Endothelial cell of umbilical vein (primary cell): ENCODE data around the gene MGLL. TPM values are rescaled to one million over a fixed set of nuclear protein-coding genes. Genes with fewer than 3 reads are reported as not detected.

Source experiments
- BruUV-seq: library from RNA; stranded (reverse); fragments of 400-500 nt; replicated peaks from 2 replicates; lab custom pipeline; 2021; lab: Mats Ljungman, UMichigan
- CTCF ChIA-PET: fragments of 300-600, 350-600 bp; sonication (Branson Sonifier 250); formaldehyde crosslinking; loops from one replicate; lab custom pipeline; 2021; ENCODE audit warnings: antibody characterized with exemption, inconsistent platforms; lab: Charles Lee
- POLR2A ChIA-PET: fragments of 300-600, 350-600 bp; sonication (Branson Sonifier 250); formaldehyde crosslinking; loops from one replicate; lab custom pipeline; 2021; ENCODE audit warnings: antibody characterized with exemption, inconsistent platforms; lab: Charles Lee
- DNase-seq: peaks from one replicate; pipeline ENCODE4 v3.0.0-alpha.2; 2011; ENCODE audit warnings: low read depth, low spot score
- FAIRE-seq: peaks from 2 replicates; lab custom pipeline; 2011; peaks lifted over from hg19 to GRCh38; lab: Jason Lieb, UNC
- H2AFZ ChIP-seq: 2 replicates; pipeline ENCODE4 v1.6.0; 2012; ENCODE audit warnings: low read depth, low read length, control low read depth, inconsistent platforms
- H3K27ac ChIP-seq: 2 replicates; pipeline ENCODE4 v1.5.1; 2011; ENCODE audit warnings: low read depth, mild to moderate bottlenecking, control low read depth, low read length, moderate library complexity; ENCODE audit not compliant: insufficient read depth
- H3K27me3 ChIP-seq, 2 experiments: 2 replicates each; pipeline versions ENCODE4 v1.6.0 to v1.6.1; 2011; ENCODE audit warnings: low read length in 2 of 2, mixed read lengths in 1 of 2; ENCODE audit not compliant: control insufficient read depth in 2 of 2, insufficient read depth in 2 of 2
- H3K36me3 ChIP-seq, 2 experiments: 2 replicates in 1 of 2; 3 replicates in 1 of 2; pipeline ENCODE4 v1.5.1; 2011; ENCODE audit warnings: low read length in 2 of 2, mild to moderate bottlenecking in 1 of 2, moderate library complexity in 1 of 2; ENCODE audit not compliant: control insufficient read depth in 2 of 2, insufficient read depth in 2 of 2; ENCODE audit errors: extremely low read depth in 1 of 2
- H3K4me1 ChIP-seq: 3 replicates; pipeline ENCODE4 v1.5.1; 2011; ENCODE audit warnings: mild to moderate bottlenecking, low read length; ENCODE audit not compliant: control insufficient read depth, insufficient read depth; ENCODE audit errors: extremely low read depth
- H3K4me2 ChIP-seq: 2 replicates; pipeline ENCODE4 v1.6.1; 2011; ENCODE audit warnings: low read length, control low read depth, mixed read lengths; ENCODE audit not compliant: insufficient read depth
- H3K4me3 ChIP-seq, 3 experiments: fragments of 200-600 bp in 1 of 3; sonication (generic), shearing (Covaris generic) in 1 of 3; replicated peaks in 1 of 3; 2 replicates each; pipeline ENCODE4 v1.5.1; 2011 to 2016; ENCODE audit warnings: control low read depth in 3 of 3, low read length in 3 of 3, mild to moderate bottlenecking in 2 of 3, inconsistent platforms in 1 of 3, low read depth in 1 of 3, moderate library complexity in 1 of 3; ENCODE audit not compliant: insufficient read depth in 1 of 3
- H3K79me2 ChIP-seq: 2 replicates; pipeline ENCODE4 v1.6.0; 2012; ENCODE audit warnings: low read length, inconsistent platforms; ENCODE audit not compliant: control insufficient read depth, insufficient read depth
- H3K9ac ChIP-seq: replicated peaks from 2 replicates; pipeline ENCODE3; 2011; ENCODE audit warnings: low read length, control low read depth; ENCODE audit not compliant: insufficient read depth; ENCODE audit errors: extremely low read depth
- H3K9me1 ChIP-seq: replicated peaks from 3 replicates; pipeline ENCODE4 v1.6.0; 2011; ENCODE audit warnings: mild to moderate bottlenecking, low read length; ENCODE audit not compliant: control insufficient read depth, insufficient read depth; ENCODE audit errors: extremely low read depth
- H3K9me3 ChIP-seq: replicated peaks from 2 replicates; pipeline ENCODE4 v1.5.1; 2012; ENCODE audit warnings: low read length, inconsistent platforms; ENCODE audit not compliant: control insufficient read depth, insufficient read depth
- H4K20me1 ChIP-seq: replicated peaks from 2 replicates; pipeline ENCODE3; 2011; ENCODE audit warnings: mild to moderate bottlenecking, low read length; ENCODE audit not compliant: control insufficient read depth, insufficient read depth; ENCODE audit errors: extremely low read depth
- CTCF ChIP-seq, 2 donors: IDR thresholded peaks; 1 replicate in 1 of 2; 2 replicates in 1 of 2; pipeline ENCODE4 v1.5.1; 2011; ENCODE audit warnings: low read length in 2 of 2, mild to moderate bottlenecking in 2 of 2, moderate library complexity in 2 of 2, control low read depth in 1 of 2, inconsistent platforms in 1 of 2, low read depth in 1 of 2; ENCODE audit not compliant: insufficient read depth in 1 of 2; ENCODE audit errors: extremely low read depth in 1 of 2
- FOS ChIP-seq: IDR thresholded peaks from 2 replicates; pipeline ENCODE4 v1.6.1; 2011; ENCODE audit warnings: mild to moderate bottlenecking, low read length, moderate library complexity, borderline replicate concordance; ENCODE audit not compliant: insufficient read depth
- GATA2 ChIP-seq: IDR thresholded peaks from 2 replicates; pipeline ENCODE4 v1.7.0; 2011; ENCODE audit warnings: low read depth, mild to moderate bottlenecking, moderate library complexity, mixed read lengths, low read length; ENCODE audit not compliant: insufficient read length, insufficient read depth
- JUN ChIP-seq: IDR thresholded peaks from 2 replicates; pipeline ENCODE4 v1.6.1; 2011; ENCODE audit warnings: borderline replicate concordance, low read depth; ENCODE audit not compliant: insufficient read length, insufficient read depth
- MYC ChIP-seq: IDR thresholded peaks from one replicate; pipeline ENCODE4 v1.6.1; 2011; ENCODE audit warnings: mild to moderate bottlenecking, low read depth, low read length
- POLR2A ChIP-seq: IDR thresholded peaks from 2 replicates; pipeline ENCODE4 v1.6.1; 2012; ENCODE audit warnings: low read depth, mild to moderate bottlenecking, control low read depth, low read length
- POLR2AphosphoS5 ChIP-seq: IDR thresholded peaks from 2 replicates; pipeline ENCODE4 v1.6.1; 2012; ENCODE audit warnings: low read depth, mild to moderate bottlenecking, control low read depth, low read length, moderate library complexity; ENCODE audit not compliant: insufficient read depth
- dilution Hi-C: fragments of 300-500 bp; cut with MboI; formaldehyde crosslinking; loops from one replicate; pipeline ENCODE4 v1.15.0; 2019; ENCODE audit warnings: low sequenced_read_pairs; ENCODE audit not compliant: extremely low pct_ligation_motif_present
- intact Hi-C: fragments of 100-400 bp; cut with micrococcal nuclease; formaldehyde crosslinking; loops from one replicate; pipeline ENCODE4 v1.10.0; 2022
- polyA plus RNA-seq, 4 experiments: library from polyadenylated mRNA; depleted of rRNA in 3 of 4; stranded (reverse) in 3 of 4; unstranded in 1 of 4; fragments of >200 nt; gene quantifications; 2 replicates each; pipeline versions ENCODE4 v1.2.1 to v1.2.3, GENCODE V29; 2011 to 2012; ENCODE audit warnings: missing spikeins in 1 of 4
- total RNA-seq: library from RNA; stranded (reverse); gene quantifications from 2 replicates; pipeline ENCODE4 v1.2.3, GENCODE V29; 2021
- TF ChIP-seq, protein P1 (sequence below): IDR thresholded peaks from 2 replicates; pipeline ENCODE4 v1.6.1; 2011; ENCODE audit not compliant: insufficient read depth, insufficient read length

The MGLL gene
- total and polyA plus RNA-seq, 2 donors (not counting 3 experiments of a cell fraction or from before 2014, with no cell fraction given), result 30.7 to 60.2 TPM

GRCh38 chr3:127848131-127849129 is 26.1 kb upstream of the MGLL start:
- FAIRE-seq, result no peak
- intact Hi-C loops, result no loop called here
- H2AFZ ChIP-seq, result no peak overlapping the region
- TF ChIP-seq CTCF (IDR thresholded peaks at IDR 0.05; ENCODE audit: extremely low read depth in 1 of 2, insufficient read depth in 1 of 2, low read depth in 1 of 2, low read length in 2 of 2) (no peak), MYC (no peak), JUN (no peak), POLR2AphosphoS5 (no peak), GATA2 (no peak), POLR2A (no peak), FOS (no peak)
- TF ChIP-seq, protein P1, sequence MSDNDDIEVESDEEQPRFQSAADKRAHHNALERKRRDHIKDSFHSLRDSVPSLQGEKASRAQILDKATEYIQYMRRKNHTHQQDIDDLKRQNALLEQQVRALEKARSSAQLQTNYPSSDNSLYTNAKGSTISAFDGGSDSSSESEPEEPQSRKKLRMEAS, result no peak
- no peaks in the 10 kb centered on the region for H3K36me3 ChIP-seq
- peaks cover 0 to 17% of the 10 kb centered on the region in 2 experiments for H3K27me3 ChIP-seq
- no peak overlapping the region for H3K4me2 ChIP-seq
- no peaks in the 10 kb centered on the region for H3K4me1 ChIP-seq
- H3K79me2 ChIP-seq, result no peaks in the 10 kb centered on the region
- no peak overlapping the region for H3K4me3 ChIP-seq
- no peak overlapping the region for H3K9ac ChIP-seq
- DNase-seq, result no peak
- dilution Hi-C loops, result no loop called here
- H3K9me1 ChIP-seq, result no peaks in the 10 kb centered on the region
- no TSS peak for BruUV-seq
- POLR2A ChIA-PET, result no interaction called here
- H3K27ac ChIP-seq, result no peak overlapping the region
- CTCF ChIA-PET, result interaction anchor here (0.6 to 1.8 kb wide), 5 partner anchors 19 to 158 kb away, joined by 3 to 4 read pairs (median 3); no protein-coding TSS in a partner anchor
- no peaks in the 10 kb centered on the region for H3K9me3 ChIP-seq
- H4K20me1 ChIP-seq, result no peaks in the 10 kb centered on the region
